ENCODE data around the gene KDM5B.

The KDM5B gene

DNA sequence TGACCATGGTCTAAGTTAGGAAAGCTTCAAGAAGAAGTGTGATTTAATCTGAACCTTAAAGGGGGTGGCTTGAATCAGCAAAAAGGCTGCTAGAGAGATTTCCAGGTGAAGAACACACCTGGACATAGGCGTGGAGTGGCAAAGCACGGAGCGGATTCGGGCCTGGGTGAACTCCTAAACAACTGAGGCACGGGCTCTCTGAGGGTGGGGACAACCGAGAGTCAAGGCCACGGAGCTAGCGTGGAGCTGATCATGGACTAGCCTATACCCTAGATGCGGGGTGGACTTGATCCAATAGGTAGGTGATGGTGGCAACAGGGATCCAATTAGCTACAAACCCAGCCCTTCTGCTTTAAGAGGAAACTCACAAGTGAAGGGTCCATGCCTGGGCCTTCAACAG is 125.7 kb downstream of the KDM5B start:
- DNase-seq: no peak

DNA sequence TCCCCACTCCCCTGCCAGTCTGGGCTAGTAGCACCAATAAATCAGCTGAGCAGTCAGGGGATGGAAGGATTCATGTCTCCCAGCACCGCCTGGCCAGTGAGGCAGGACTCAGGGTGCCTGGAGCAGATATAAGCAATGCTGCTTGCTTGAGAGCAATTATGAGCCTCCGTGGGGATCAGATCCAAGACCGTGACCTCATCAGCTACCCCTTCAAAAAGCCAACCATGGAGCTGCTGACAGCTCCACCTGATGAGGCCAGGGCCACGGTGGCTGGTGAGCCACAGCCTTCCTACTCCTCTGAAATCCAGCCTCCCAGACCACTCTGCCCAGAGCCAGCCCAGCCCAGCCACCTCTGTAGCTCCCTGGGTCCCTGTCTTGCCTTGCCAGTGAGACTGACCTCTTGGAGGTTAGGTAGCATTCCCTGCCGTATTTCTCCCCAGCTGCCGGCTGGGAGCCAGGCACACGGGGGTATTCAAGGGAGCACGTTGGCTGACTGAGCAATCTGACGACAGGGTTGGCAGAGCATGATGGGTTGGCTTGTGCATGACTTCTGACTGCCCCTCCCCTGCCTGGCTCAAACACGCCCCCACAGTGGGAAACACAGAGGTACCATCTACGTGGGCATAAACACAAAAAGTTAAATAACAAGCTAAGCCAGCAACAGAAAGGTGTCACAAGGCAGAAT is 126.3 kb downstream of the KDM5B start:
- no peak for DNase-seq

GRCh38 chr1:202680586-202681352 is 127.5 kb downstream of the KDM5B start:
- no peak for DNase-seq

GRCh38 chr1:202679406-202680177 is 128.6 kb downstream of the KDM5B start:
- DNase-seq: no peak

DNA sequence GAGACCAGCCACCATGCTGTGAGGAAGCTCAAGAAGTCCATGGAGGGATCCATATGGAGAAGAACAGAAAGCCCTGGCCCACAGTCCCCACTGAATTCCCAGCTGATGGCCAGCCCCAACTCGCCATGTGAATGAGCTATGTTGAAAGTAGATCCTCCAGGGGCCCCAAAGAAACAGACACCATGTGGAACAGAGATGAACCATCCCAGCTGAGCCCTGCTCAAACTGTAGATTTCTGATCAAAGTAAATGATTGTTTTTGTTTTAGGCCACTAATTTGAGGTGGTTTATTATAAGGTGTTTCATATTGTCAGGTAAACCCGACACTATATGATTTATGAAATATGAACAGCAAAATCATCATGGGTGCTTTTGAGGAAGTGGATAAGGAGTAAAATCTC is 130.8 kb downstream of the KDM5B start:
- DNase-seq: no peak

Data from activated CD4-positive, alpha-beta T cell treated with anti-CD3 and anti-CD28 coated beads, Interleukin-2, amount 50 U/mL, for 48 hours (primary cell).